IPS-15b (cell line): ENCODE results near the gene SSMEM1.
"Not testable (repeated sequence)": the region's sequence is repeated elsewhere in the genome, so short reads cannot be mapped to it uniquely, and the experiment has no call there.

Experiments
- H3K27me3 ChIP-seq: one replicate; pipeline ENCODE4 v1.6.1; 2013; ENCODE audit warnings: low read length; ENCODE audit not compliant: control insufficient read depth, insufficient read depth
- H3K36me3 ChIP-seq: one replicate; pipeline ENCODE4 v1.6.1; 2013; ENCODE audit warnings: low read length; ENCODE audit not compliant: control insufficient read depth, insufficient read depth
- H3K4me1 ChIP-seq: one replicate; pipeline ENCODE4 v1.6.1; 2013; ENCODE audit warnings: mild to moderate bottlenecking, low read length; ENCODE audit not compliant: control insufficient read depth, insufficient read depth
- H3K4me3 ChIP-seq: one replicate; pipeline ENCODE4 v1.5.1; 2013; ENCODE audit warnings: low read depth, low read length
- H3K9ac ChIP-seq: one replicate; pipeline ENCODE4 v1.6.1; 2013; ENCODE audit warnings: low read depth, mild to moderate bottlenecking, low read length
- H3K9me3 ChIP-seq: one replicate; pipeline ENCODE4 v1.6.1; 2013; ENCODE audit warnings: mild to moderate bottlenecking, low read length; ENCODE audit not compliant: control insufficient read depth, insufficient read depth

The SSMEM1 gene

DNA sequence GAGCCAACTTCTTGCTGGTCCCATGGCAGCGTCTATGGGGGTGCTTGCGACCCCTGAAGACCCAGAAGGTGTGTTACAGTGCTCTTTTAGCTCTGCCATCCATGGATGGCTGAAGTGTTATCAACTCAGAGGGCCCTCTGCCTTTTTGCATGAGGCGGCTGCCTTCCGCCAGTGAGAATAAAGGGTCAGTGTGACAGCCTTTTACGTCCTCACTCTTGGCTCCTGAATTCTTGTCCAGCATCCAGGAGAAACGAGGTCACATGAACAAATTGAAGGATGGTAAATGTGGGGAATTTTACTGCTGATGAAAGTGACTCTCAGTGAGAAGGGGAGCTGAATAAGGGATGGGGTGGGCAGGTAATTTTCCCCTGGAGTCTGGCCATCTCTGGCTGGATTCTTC lies 24.1 kb downstream of the SSMEM1 start:
- H3K27me3 ChIP-seq: no peaks in the 10 kb centered on the region
- H3K36me3 ChIP-seq: no peaks in the 10 kb centered on the region
- H3K9me3 ChIP-seq: no peaks in the 10 kb centered on the region
- H3K4me1 ChIP-seq: peaks cover 6% of the 10 kb centered on the region
- no peak overlapping the region for H3K9ac ChIP-seq
- H3K4me3 ChIP-seq: no peak overlapping the region

DNA sequence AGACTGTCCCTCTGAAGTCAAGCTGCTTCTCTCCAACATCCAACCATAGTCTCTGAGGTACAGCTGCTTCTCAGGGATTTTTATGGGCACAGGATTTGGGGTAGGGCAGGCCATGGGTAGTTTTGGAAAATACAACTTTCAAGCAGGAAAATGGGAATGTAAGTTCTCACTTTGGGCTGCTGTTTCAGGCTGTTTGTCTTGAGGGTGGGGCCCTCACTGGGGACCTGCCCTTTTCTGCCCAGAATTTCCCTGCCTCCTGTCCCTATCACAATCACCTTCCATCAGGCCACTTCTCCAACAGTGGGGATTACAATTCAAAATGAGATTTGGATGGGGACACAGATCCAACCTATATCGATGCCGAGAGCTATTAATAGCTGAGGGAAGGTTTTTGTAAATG lies 24.5 kb downstream of the SSMEM1 start:
- no peaks in the 10 kb centered on the region for H3K36me3 ChIP-seq

DNA sequence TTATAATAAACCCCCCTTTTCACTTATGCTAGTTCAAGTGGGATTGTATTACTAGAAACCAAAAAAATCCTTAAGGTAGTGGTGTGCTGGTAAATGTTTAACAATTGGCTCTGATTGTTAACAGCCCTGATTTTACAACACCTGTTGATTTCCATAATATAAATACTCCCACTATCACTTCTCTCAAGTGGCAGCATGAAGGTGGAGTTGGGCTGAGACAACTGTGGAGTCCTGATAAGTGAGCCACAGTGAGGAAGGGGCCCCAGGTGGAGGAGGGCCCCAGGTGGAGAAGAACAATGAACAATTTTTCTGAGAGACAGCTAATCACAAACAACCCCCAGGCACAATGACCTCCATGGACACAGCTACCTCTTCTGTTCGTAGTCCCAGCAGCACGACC lies 26.4 kb downstream of the SSMEM1 start:
- Histone ChIP-seq H3K36me3 (no peaks in the 10 kb centered on the region), H3K4me3 (no peak overlapping the region), H3K4me1 (no peaks in the 10 kb centered on the region), H3K27me3 (no peaks in the 10 kb centered on the region), H3K9me3 (no peaks in the 10 kb centered on the region), H3K9ac (no peak overlapping the region)

More for the DNA sequence above, 24.5 kb downstream of the SSMEM1 start:
- peaks cover 6% of the 10 kb centered on the region for H3K4me1 ChIP-seq
- H3K9me3 ChIP-seq: no peaks in the 10 kb centered on the region
- H3K9ac ChIP-seq: no peak overlapping the region
- H3K4me3 ChIP-seq: no peak overlapping the region
- no peaks in the 10 kb centered on the region for H3K27me3 ChIP-seq

DNA sequence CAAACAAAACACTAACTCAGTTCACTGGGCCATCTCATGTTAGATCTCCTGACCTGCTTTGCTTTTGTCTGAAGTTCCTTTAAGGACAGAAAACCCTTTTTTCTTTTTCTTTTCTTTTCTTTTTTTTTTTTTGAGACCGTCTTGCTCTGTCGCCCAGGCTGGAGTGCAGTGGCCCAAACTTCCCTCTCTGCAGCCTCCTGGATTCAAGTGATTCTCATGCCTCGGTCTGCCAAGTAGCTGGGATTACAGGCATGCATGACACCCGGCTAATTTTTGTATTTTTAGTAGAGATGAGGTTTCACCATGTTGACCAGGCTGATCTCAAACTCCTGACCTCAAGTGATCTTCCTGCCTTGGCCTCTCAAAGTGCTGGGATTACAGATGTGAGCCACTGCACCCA lies 28.7 kb downstream of the SSMEM1 start:
- not testable (repeated sequence) for H3K4me1 ChIP-seq

DNA sequence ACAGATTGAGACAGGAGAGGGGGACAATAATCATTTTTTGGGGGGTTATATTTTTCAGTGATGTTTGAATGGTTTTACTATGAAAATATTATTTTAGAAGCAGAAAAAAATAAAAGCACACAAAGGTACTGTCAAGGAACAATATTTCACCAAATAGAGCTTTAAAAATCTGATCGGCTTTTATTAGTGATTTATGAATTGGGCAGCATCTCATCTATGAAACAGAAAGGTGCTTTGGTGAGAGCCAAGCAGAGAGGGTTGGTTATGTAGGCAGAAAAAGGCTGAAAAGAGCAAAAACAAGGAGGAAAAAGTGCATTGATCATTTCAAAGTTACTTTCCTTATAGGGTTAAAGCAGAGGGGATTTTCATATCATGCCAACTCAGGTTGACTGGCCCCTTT lies 32.6 kb downstream of the SSMEM1 start:
- H3K9ac ChIP-seq: no peak overlapping the region
- no peak overlapping the region for H3K4me3 ChIP-seq
- H3K9me3 ChIP-seq: no peaks in the 10 kb centered on the region
- no peaks in the 10 kb centered on the region for H3K27me3 ChIP-seq
- no peaks in the 10 kb centered on the region for H3K36me3 ChIP-seq
- H3K4me1 ChIP-seq: no peaks in the 10 kb centered on the region

More for the DNA sequence above, 28.7 kb downstream of the SSMEM1 start:
- not testable (repeated sequence) for H3K27me3 ChIP-seq, H3K4me3 ChIP-seq, H3K9me3 ChIP-seq, H3K36me3 ChIP-seq, H3K9ac ChIP-seq

DNA sequence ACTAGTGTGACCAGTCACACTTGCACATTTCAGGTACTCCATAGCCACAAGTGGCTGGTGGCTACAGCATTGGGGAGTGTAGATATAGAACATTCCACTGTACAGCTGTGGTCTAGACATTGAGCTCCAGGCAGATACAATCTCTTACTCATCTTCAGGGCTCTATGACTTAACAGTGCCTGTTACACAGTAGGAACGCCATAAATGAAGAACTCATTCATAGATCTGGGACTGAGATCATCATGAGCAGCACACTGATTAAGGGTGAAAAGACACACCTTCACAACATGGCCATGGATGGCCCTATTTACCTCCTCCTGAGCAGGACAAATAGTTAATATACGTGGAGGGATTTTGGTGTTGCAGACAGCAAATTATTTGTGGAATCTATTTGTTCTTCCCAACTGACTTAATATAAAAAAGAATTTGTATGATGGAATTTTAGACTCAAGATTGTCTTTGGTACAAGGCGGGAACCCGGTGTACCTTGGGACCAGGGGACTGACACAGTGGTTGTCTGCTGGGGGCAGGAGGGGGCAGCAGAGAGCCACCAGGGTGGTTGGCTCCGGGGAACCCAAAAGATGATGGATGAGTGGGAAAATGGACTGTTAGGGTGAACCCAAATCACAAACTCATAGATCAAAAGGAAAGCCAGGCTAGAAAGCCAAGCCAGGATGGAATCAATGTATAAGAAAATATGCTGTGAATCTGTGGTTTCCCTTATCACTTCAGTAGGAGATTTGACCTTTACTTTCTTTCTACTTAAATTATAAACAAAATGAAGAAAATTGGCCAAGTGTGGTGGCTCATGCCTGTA lies 34.7 kb downstream of the SSMEM1 start:
- no peak overlapping the region for H3K4me3 ChIP-seq
- no peaks in the 10 kb centered on the region for H3K27me3 ChIP-seq
- H3K9ac ChIP-seq: no peak overlapping the region
- H3K9me3 ChIP-seq: no peaks in the 10 kb centered on the region
- no peaks in the 10 kb centered on the region for H3K36me3 ChIP-seq
- no peaks in the 10 kb centered on the region for H3K4me1 ChIP-seq

DNA sequence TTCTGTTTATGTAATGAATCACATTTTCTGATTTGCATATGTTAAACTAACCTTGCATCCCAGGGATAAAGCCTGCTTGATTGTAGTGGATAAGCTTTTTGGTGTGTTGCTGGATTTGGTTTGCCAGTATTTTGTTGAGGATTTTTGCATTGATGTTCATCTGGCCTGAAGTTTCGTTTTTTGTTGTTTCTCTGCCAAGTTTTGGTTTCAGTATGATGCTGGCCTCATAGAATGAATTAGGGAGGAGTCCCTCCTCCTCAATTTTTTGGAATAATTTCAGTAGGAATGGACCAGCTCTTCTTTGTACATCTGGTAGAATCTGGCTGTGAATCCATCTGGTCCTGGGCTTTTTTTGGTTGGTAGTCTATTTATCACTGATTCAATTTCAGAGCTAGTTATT lies 35.8 kb downstream of the SSMEM1 start:
- not testable (repeated sequence) for H3K9me3 ChIP-seq, H3K9ac ChIP-seq, H3K4me3 ChIP-seq, H3K4me1 ChIP-seq, H3K36me3 ChIP-seq, H3K27me3 ChIP-seq

DNA sequence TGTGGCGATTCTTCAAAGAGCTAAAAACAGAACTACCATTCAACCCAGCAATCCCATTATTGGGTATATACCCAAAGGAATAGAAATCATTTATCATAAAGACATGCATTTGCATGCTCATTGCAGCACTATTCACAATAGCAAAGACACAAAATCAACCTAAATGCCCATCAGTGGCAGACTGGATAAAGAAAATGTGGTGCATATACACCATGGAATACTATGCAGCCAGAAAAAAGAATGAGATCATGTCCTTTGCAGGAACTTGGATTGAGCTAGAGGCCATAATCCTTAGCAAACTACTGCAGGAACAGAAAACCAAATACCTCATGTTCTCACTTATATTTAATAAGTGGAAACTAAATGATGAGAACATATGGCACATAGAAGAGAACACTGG lies 38.8 kb downstream of the SSMEM1 start:
- H3K9ac ChIP-seq, H3K36me3 ChIP-seq, H3K4me1 ChIP-seq, H3K27me3 ChIP-seq, H3K4me3 ChIP-seq, H3K9me3 ChIP-seq: not testable (repeated sequence)

DNA sequence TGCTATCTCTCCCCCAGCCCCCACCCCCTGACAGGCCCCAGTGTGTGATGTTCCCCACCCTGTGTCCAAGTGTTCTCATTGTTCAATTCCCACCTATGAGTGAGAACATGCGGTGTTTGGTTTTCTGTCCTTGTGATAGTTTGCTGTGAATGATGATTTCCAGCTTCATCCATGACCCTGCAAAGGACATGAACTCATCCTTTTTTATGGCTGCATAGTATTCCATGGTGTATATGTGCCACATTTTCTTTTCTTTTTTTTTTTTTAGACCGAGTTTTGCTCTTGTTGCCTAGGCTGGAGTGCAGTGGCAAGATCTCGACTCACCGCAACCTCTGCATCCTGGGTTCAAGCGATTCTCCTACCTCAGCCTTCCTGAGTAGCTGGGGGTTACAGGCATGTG lies 41.2 kb downstream of the SSMEM1 start:
- H3K36me3 ChIP-seq, H3K9ac ChIP-seq, H3K4me3 ChIP-seq, H3K4me1 ChIP-seq, H3K9me3 ChIP-seq, H3K27me3 ChIP-seq: not testable (repeated sequence)

DNA sequence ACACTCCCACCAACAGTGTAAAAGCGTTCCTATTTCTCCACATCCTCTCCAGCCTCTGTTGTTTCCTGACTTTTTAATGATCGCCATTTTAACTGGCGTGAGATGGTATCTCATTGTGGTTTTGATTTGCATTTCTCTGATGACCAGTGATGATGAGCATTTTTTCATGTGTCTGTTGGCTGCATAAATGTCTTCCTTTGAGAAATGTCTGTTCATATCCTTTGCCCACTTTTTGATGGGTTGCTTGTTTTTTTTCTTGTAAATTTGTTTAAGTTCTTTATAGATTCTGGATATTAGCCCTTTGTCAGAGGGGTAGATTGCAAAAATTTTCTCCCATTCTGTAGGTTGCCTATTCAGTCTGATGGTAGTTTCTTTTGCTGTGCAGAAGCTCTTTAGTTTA lies 42.0 kb downstream of the SSMEM1 start:
- not testable (repeated sequence) for H3K36me3 ChIP-seq, H3K4me3 ChIP-seq, H3K27me3 ChIP-seq

DNA sequence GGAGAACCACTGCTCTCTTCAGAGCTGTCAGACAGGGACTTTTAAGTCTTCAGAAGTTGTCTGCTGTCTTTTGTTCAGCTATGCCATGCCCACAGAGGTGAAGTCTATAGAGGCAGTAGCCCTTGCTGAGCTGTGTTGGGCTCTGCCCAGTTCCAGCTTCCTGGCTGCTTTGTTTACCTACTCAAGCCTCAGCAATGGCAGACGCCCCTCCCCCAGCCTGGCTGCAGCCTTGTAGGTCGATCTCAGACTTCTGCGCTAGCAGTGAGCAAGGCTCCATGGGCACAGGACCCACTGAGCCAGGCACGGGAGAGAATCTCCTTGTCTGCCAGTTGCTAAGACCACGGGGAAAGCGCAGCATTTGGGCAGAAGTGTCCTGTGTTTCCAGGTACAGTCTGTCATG lies 46.9 kb downstream of the SSMEM1 start:
- Histone ChIP-seq H3K4me1 (peaks cover 11% of the 10 kb centered on the region), H3K4me3 (no peak overlapping the region), H3K27me3 (no peaks in the 10 kb centered on the region), H3K36me3 (no peaks in the 10 kb centered on the region), H3K9ac (no peak overlapping the region), H3K9me3 (peaks cover 11% of the 10 kb centered on the region)

More for the DNA sequence above, 42.0 kb downstream of the SSMEM1 start:
- not testable (repeated sequence) for H3K4me1 ChIP-seq, H3K9me3 ChIP-seq, H3K9ac ChIP-seq

DNA sequence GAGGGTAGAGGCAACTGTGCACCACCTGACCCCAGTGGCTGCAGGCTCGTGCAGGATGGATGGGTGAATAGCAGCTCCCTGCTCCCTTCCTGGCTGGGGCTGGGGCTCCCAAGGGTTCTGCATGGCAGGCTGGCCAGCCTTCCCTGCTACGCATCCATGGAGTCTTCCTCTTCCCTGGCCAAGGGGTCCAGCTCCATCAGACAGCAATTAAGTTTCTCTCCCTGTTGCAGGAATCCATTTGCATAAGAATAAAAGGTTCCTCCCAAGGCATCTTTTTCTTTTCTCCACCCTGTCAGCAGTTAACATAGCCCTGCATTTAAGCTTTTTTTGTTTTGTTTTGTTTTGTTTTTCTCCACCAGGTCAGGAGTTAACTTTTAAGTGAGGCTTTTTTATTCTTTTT lies 49.0 kb downstream of the SSMEM1 start:
- Histone ChIP-seq H3K4me3 (no peak overlapping the region), H3K9me3 (peaks cover 11% of the 10 kb centered on the region), H3K27me3 (no peaks in the 10 kb centered on the region), H3K36me3 (no peaks in the 10 kb centered on the region), H3K9ac (no peak overlapping the region), H3K4me1 (peaks cover 15% of the 10 kb centered on the region)
